ENCODE data around the gene LTBP1. TPM values are rescaled to one million over a fixed set of nuclear protein-coding genes. Genes with fewer than 3 reads are reported as not detected.
A peak's percentile ranks its signal among the peaks of the same experiment; 100 is the strongest.

The LTBP1 gene
- total and polyA plus RNA-seq, 10 of the 15 experiments (the other 5 are each of a cell fraction or from before 2014, with no cell fraction given) = 0.01 to 0.28 (median 0.12) TPM; not detected in 2

GRCh38 chr2:33204945-33205344 is 258.2 kb downstream of the LTBP1 start:
- CTCF ChIA-PET = no interaction called here

More at GRCh38 chr2:33204945-33205344, 258.2 kb downstream of the LTBP1 start:
- Histone ChIP-seq H3K4me3 (no peak overlapping the region), H3K4me1 (ENCODE audit: control insufficient read depth, insufficient read depth, low read length) (peaks cover 15% of the 10 kb centered on the region), H3K9ac (ENCODE audit: control insufficient read depth, insufficient read depth, low read length) (no peak overlapping the region), H3K36me3 (ENCODE audit: control insufficient read depth in 2 of 2, insufficient read depth in 2 of 2, low read length in 1 of 2) (no peaks in the 10 kb centered on the region), H3K79me2 (ENCODE audit: control insufficient read depth, insufficient read depth, low read length) (no peaks in the 10 kb centered on the region), H3K4me2 (ENCODE audit: control insufficient read depth, insufficient read depth) (peak overlapping the region; percentile 34; the same call in 1 of the 2 replicates), H3K27me3 (replicated peaks in 1 of 2; ENCODE audit: control insufficient read depth in 2 of 2, insufficient read depth in 2 of 2, low read length in 1 of 2) (no peaks in the 10 kb centered on the region), H3K9me3 (replicated peaks; ENCODE audit: control insufficient read depth, insufficient read depth, low read length) (peaks cover 1% of the 10 kb centered on the region; the same call in 1 of the 3 replicates), H2AFZ (ENCODE audit: control insufficient read depth, low read depth, low read length) (no peak overlapping the region), H4K20me1 (ENCODE audit: control insufficient read depth, insufficient read depth) (no peaks in the 10 kb centered on the region), H3K27ac (ENCODE audit: control insufficient read depth, insufficient read depth) (no peak overlapping the region)
- ATAC-seq (peak; percentile 18; the same call in 2 of the 3 replicates), FAIRE-seq (no peak), DNase-seq (ENCODE audit: low read depth, low spot score) (no peak)
- ChIA-PET RAD21 (ENCODE audit: unreplicated experiment) (no interaction called here), SMC1A (ENCODE audit: uncharacterized antibody, unreplicated experiment) (no interaction called here), POLR2A (interaction anchor here (0.5 kb wide), 1 partner anchor 474 kb away, joined by 8 read pairs; no protein-coding TSS in a partner anchor)
- TF ChIP-seq PKNOX1 (IDR thresholded peaks at IDR 0.05) = peak; percentile 37; the same call in 1 of the 2 replicates
- TF ChIP-seq ZNF687 (IDR thresholded peaks at IDR 0.05) = no peak
- no peak for TF ChIP-seq ZBTB11 (CRISPR knock-in tag; IDR thresholded peaks at IDR 0.05)
- no peak for TF ChIP-seq KLF5 (IDR thresholded peaks at IDR 0.05; ENCODE audit: partially characterized antibody)
- WGBS (ENCODE audit: insufficient coverage, insufficient replicate concordance, low lambda C conversion rate, missing lambda C conversion rate) = 16% methylated on average over 2 of the region's 2 CpGs
- in situ Hi-C loops (cut with MboI) (no loop called here), intact Hi-C loops (cut with micrococcal nuclease; ENCODE audit: unreplicated experiment) (loop anchor here (5.0 kb wide), 1 partner anchor 67 kb away; no protein-coding TSS in a partner anchor)
- no TSS peak for BruUV-seq (replicated peaks)

All from GM12878 (cell line).